IMR-90 (cell line): ENCODE results near the gene NADK2.

ENCODE experiments used
- CTCF ChIP-seq: conservative IDR thresholded peaks from 2 replicates; pipeline ENCODE4 v1.5.1; 2012; ENCODE audit warnings: mild to moderate bottlenecking, low read depth, low read length, improper control_type of control experiment
- ELK1 ChIP-seq: fragments of 150-350 bp; IDR thresholded peaks from 2 replicates; pipeline ENCODE4 v1.6.1; 2016; ENCODE audit warnings: low read depth, mild to moderate bottlenecking, low read length, moderate library complexity, borderline replicate concordance
- POLR2A ChIP-seq: IDR thresholded peaks from 2 replicates; pipeline ENCODE4 v1.6.1; 2012; ENCODE audit warnings: mild to moderate bottlenecking, low read depth, low read length

- TF ChIP-seq CTCF = no peak
- no peak for TF ChIP-seq POLR2A
- no peak for TF ChIP-seq ELK1
Measured at GRCh38 chr5:36155291-36155690, 86.4 kb downstream of the NADK2 start.
